ENCODE data around the gene MT1F.

GRCh38 chr16:56628486-56629350 lies 29.0 kb upstream of the MT1F start:
- TF ChIP-seq IRF1 (CRISPR knock-in tag; IDR thresholded peaks at IDR 0.05; ENCODE audit: borderline replicate concordance): no peak
- no peak for TF ChIP-seq FOXJ3 (CRISPR knock-in tag; IDR thresholded peaks at IDR 0.05)
- no peak for TF ChIP-seq HNRNPH1 (optimal IDR thresholded peaks at IDR 0.05; ENCODE audit: low read depth, low read length)
- no peak for TF ChIP-seq PKNOX1 (IDR thresholded peaks at IDR 0.05)
- TF ChIP-seq, protein P1, sequence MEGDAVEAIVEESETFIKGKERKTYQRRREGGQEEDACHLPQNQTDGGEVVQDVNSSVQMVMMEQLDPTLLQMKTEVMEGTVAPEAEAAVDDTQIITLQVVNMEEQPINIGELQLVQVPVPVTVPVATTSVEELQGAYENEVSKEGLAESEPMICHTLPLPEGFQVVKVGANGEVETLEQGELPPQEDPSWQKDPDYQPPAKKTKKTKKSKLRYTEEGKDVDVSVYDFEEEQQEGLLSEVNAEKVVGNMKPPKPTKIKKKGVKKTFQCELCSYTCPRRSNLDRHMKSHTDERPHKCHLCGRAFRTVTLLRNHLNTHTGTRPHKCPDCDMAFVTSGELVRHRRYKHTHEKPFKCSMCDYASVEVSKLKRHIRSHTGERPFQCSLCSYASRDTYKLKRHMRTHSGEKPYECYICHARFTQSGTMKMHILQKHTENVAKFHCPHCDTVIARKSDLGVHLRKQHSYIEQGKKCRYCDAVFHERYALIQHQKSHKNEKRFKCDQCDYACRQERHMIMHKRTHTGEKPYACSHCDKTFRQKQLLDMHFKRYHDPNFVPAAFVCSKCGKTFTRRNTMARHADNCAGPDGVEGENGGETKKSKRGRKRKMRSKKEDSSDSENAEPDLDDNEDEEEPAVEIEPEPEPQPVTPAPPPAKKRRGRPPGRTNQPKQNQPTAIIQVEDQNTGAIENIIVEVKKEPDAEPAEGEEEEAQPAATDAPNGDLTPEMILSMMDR (IDR thresholded peaks at IDR 0.05 in 2 of 3, conservative IDR thresholded peaks at IDR 0.05 in 1 of 3; ENCODE audit: insufficient read depth in 2 of 3, low read depth in 1 of 3, low read length in 3 of 3): no peak; a peak in 1 of 6 replicates
